ENCODE data around the gene TOP2B.

Gene TOP2B

DNA sequence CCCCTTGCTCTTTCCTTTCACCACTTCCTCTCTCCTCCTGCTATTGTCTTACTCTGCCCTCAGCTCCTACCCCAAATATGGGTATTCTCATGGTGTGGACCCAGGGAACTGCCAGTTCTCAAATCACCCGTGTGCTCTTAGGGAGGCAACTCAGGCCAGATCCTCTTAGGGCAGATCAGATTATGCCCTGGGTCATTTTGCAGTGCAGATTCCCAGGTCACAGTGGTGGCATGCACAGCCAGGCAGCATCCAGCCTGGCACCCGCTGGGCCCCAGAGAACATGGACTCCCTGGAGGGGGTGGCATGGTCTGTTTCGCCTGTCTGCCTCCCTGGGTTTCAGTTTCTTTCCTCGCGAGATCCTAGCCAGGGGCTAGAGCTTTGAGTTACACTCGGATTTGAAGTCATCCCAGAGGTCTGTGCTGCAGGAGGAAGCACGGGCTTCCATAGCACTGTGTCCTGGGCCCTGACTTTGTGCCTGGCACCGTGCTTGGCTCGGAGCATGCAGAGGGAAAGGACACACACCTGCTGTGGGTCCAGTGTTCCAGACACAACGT lies 96.1 kb downstream of the TOP2B start:
- H3K27me3 ChIP-seq (ENCODE audit: insufficient read depth, low read length): no peaks in the 10 kb centered on the region

DNA sequence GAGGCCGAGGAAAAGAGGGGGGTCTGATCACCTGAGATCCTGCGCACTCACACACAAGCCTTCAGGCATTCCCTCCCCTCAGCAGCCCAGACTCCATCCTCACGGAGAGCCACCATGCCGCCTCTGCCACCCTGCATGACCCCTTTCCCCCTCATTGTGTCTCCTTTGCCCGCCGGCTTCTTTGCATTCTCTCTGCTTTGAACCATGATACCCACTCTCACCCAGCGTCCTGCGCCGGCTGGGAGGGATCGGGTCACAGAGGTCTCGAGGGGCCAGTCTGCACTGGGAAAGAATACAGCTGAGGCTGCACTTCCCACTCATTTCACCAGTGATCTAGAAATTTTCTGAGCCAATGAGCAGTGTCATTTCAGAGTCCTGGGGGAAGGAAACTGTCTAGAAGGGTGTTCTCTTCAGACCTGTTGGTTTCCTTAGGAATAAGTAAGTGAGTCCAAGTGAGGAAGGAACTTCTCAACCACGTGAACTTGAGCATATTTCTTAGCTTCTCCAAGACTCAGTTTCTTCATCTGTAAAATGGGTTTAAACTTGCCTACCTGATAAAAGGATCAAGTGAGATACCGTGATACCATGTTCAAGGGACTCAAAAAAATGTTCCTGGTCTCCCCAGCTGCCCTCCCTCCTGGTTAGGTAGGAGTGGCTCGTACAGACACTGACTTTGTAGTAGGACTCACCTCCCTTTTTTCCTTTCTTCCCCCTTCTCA lies 96.7 kb downstream of the TOP2B start:
- H3K4me1 ChIP-seq (ENCODE audit: insufficient read depth, low read length): no peaks in the 10 kb centered on the region
- WGBS: 95% methylated on average over 14 of the region's 14 CpGs
- H3K27ac ChIP-seq (ENCODE audit: low read depth, low read length): no peak overlapping the region
- H3K4me3 ChIP-seq (ENCODE audit: low read length): no peak overlapping the region
- no peaks in the 10 kb centered on the region for H3K9me3 ChIP-seq (ENCODE audit: insufficient read depth, low read depth, low read length)
- H3K9ac ChIP-seq (ENCODE audit: low read depth, low read length): no peak overlapping the region
- H3K27me3 ChIP-seq (ENCODE audit: insufficient read depth, low read length): no peaks in the 10 kb centered on the region
- H3K36me3 ChIP-seq (ENCODE audit: insufficient read depth, low read length): no peaks in the 10 kb centered on the region

More for the DNA sequence above, 96.1 kb downstream of the TOP2B start:
- H3K27ac ChIP-seq (ENCODE audit: low read depth, low read length): no peak overlapping the region
- no peak overlapping the region for H3K4me3 ChIP-seq (ENCODE audit: low read length)
- H3K4me1 ChIP-seq (ENCODE audit: insufficient read depth, low read length): peaks cover 5% of the 10 kb centered on the region; the same call in 1 of the 2 replicates
- no peak overlapping the region for H3K9ac ChIP-seq (ENCODE audit: low read depth, low read length)
- no peaks in the 10 kb centered on the region for H3K9me3 ChIP-seq (ENCODE audit: insufficient read depth, low read depth, low read length)
- WGBS: 95% methylated on average over 10 of the region's 10 CpGs
- no peaks in the 10 kb centered on the region for H3K36me3 ChIP-seq (ENCODE audit: insufficient read depth, low read length)

DNA sequence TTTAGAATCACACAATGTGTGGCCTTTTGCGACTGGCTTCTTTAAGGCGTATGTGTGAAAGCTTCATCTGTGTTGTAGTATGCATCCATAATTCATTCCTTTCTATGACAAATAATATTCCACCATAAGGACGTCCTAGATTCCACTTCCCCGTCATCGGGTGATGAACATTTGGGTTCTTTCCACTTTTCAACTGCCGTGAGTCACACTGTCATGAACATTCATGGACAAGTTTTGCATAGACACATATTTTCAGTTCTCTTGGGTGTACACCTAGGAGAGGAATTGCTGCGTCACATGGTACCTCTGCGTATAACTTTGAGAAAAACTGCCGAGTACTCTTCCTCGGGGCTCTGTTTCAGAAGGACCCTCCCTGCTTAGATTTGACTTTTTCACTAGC lies 97.3 kb downstream of the TOP2B start:
- Histone ChIP-seq H3K27me3 (ENCODE audit: insufficient read depth, low read length) (no peaks in the 10 kb centered on the region), H3K9ac (ENCODE audit: low read depth, low read length) (no peak overlapping the region), H3K4me3 (ENCODE audit: low read length) (no peak overlapping the region), H3K9me3 (ENCODE audit: insufficient read depth, low read depth, low read length) (no peaks in the 10 kb centered on the region), H3K4me1 (ENCODE audit: insufficient read depth, low read length) (no peaks in the 10 kb centered on the region), H3K36me3 (ENCODE audit: insufficient read depth, low read length) (no peaks in the 10 kb centered on the region), H3K27ac (ENCODE audit: low read depth, low read length) (no peak overlapping the region)
- WGBS: 79% methylated on average over 8 of the region's 10 CpGs

DNA sequence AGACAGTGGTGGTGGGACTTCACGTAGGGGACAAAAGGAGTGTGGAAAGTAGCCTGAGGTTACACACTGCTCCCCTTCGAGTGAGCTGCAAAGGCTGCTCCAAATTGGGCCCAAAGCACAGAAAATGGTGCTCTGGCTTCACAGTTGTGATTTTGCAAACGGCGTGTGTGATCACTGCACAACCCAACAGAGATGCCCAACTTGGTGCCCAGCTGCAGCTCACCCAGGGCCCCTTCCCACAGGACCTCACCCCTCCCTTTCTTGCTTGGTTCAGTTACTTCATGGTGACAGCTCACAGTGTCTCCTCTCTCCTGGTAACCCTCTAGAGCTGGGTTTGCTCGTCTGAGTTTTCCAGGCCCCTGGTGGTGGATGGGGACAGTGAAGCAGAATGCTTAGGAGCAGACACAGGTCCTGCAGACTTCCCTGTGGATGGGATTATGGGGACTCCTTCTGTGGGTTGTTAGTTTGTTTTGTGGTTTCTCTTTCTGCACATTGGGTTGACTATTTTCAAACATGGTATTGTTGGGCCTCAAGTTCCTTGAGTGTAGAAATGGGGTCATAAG lies 98.3 kb downstream of the TOP2B start:
- no peaks in the 10 kb centered on the region for H3K9me3 ChIP-seq (ENCODE audit: insufficient read depth, low read depth, low read length)
- H3K27ac ChIP-seq (ENCODE audit: low read depth, low read length): no peak overlapping the region
- no peak overlapping the region for H3K4me3 ChIP-seq (ENCODE audit: low read length)
- 87% methylated on average over 5 of the region's 5 CpGs for WGBS
- H3K36me3 ChIP-seq (ENCODE audit: insufficient read depth, low read length): no peaks in the 10 kb centered on the region
- no peak overlapping the region for H3K9ac ChIP-seq (ENCODE audit: low read depth, low read length)
- H3K4me1 ChIP-seq (ENCODE audit: insufficient read depth, low read length): no peaks in the 10 kb centered on the region
- H3K27me3 ChIP-seq (ENCODE audit: insufficient read depth, low read length): no peaks in the 10 kb centered on the region

DNA sequence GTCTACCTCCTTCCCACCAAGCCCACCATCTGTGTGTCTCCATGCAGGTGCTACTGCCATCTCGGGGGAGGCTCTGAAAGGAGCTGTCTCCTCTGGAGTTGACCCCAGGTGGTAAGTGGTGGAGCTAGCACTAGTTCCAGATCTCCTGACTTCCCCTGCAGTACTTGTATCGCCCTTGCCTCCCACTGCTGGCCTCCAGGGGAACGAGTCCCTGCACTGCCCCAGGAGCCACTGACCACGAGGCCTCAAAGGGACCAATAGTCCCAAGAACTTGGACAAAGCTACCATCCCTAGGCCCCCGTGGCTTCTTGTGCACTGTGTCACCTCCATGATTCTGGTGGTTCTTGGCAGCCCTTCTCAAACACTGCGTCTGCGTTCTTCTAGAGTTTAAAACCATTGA lies 98.9 kb downstream of the TOP2B start:
- H3K27me3 ChIP-seq (ENCODE audit: insufficient read depth, low read length): no peaks in the 10 kb centered on the region
- WGBS: 92% methylated on average over 7 of the region's 7 CpGs
- no peak overlapping the region for H3K27ac ChIP-seq (ENCODE audit: low read depth, low read length)
- H3K36me3 ChIP-seq (ENCODE audit: insufficient read depth, low read length): no peaks in the 10 kb centered on the region
- no peaks in the 10 kb centered on the region for H3K9me3 ChIP-seq (ENCODE audit: insufficient read depth, low read depth, low read length)
- no peak overlapping the region for H3K4me3 ChIP-seq (ENCODE audit: low read length)
- no peak overlapping the region for H3K9ac ChIP-seq (ENCODE audit: low read depth, low read length)
- H3K4me1 ChIP-seq (ENCODE audit: insufficient read depth, low read length): no peaks in the 10 kb centered on the region

DNA sequence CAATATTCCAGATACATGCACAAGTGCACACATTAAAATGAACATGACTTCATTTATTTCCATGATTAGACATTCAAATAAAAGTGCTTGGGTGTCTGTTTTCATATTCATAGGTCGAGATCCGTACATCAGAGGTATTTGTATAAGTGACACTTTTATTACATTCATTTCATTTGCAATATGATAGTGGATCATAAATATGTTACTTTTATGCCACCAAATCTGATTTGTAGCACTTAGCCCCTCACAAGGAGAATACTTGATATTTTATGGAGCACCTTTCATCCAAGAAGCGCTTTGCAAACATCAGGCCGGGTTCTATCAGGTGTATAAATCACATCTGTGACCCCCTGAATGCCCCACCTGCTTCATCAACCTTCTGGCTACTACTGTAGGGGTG lies 100.6 kb downstream of the TOP2B start:
- H3K4me3 ChIP-seq (ENCODE audit: low read length): no peak overlapping the region
- WGBS: 100% methylated on average over 2 of the region's 4 CpGs
- no peak overlapping the region for H3K27ac ChIP-seq (ENCODE audit: low read depth, low read length)
- no peaks in the 10 kb centered on the region for H3K9me3 ChIP-seq (ENCODE audit: insufficient read depth, low read depth, low read length)
- no peaks in the 10 kb centered on the region for H3K27me3 ChIP-seq (ENCODE audit: insufficient read depth, low read length)
- no peaks in the 10 kb centered on the region for H3K36me3 ChIP-seq (ENCODE audit: insufficient read depth, low read length)
- no peaks in the 10 kb centered on the region for H3K4me1 ChIP-seq (ENCODE audit: insufficient read depth, low read length)
- H3K9ac ChIP-seq (ENCODE audit: low read depth, low read length): no peak overlapping the region

DNA sequence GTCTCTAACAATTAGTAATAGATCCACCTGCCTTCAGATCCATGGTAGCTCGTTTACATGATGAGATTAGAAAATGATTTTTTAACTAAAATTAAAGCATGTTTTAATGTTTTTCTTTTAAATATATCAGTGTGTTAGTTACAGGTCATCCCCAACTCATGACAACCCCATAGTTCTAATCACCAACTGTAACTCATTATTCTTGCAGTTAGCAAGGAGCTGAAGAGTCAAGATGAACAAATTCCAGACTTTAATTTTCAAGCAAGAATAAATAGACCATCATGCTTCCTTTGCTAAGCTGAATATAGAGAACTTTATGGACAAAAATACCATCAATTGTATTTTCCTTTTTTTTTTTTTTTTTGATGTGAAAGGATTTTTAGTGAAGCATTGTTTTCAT lies 101.1 kb downstream of the TOP2B start:
- no peak overlapping the region for H3K9ac ChIP-seq (ENCODE audit: low read depth, low read length)
- H3K36me3 ChIP-seq (ENCODE audit: insufficient read depth, low read length): no peaks in the 10 kb centered on the region
- H3K9me3 ChIP-seq (ENCODE audit: insufficient read depth, low read depth, low read length): no peaks in the 10 kb centered on the region
- no peak overlapping the region for H3K4me3 ChIP-seq (ENCODE audit: low read length)
- no peak overlapping the region for H3K27ac ChIP-seq (ENCODE audit: low read depth, low read length)
- no peaks in the 10 kb centered on the region for H3K4me1 ChIP-seq (ENCODE audit: insufficient read depth, low read length)
- H3K27me3 ChIP-seq (ENCODE audit: insufficient read depth, low read length): no peaks in the 10 kb centered on the region
- no CpG with 5 or more reads among the region's 1 CpG for WGBS

DNA sequence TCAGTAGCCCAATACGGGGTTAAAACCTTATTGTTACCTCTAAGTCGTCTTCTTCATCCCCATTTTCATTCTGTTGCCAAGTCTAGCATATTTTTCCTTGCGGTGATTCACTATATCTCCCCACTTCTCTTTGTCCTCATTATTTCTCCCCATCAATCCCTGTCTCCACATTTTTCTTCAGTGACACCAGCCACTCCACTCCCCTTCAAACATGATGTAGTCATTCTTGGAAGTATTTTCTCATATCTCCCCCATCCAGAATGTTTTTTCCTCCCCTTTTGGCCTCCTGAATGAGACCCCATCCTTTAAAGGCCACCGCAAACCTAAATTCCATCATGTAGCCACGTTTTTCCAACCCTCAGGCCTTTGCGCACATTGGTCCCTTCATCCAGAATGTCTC lies 105.9 kb downstream of the TOP2B start:
- no peak overlapping the region for H3K4me3 ChIP-seq (ENCODE audit: low read length)
- WGBS: 93% methylated on average over 6 of the region's 6 CpGs
- H3K9me3 ChIP-seq (ENCODE audit: insufficient read depth, low read depth, low read length): no peaks in the 10 kb centered on the region
- H3K27ac ChIP-seq (ENCODE audit: low read depth, low read length): no peak overlapping the region
- no peak overlapping the region for H3K9ac ChIP-seq (ENCODE audit: low read depth, low read length)
- no peaks in the 10 kb centered on the region for H3K27me3 ChIP-seq (ENCODE audit: insufficient read depth, low read length)
- no peaks in the 10 kb centered on the region for H3K36me3 ChIP-seq (ENCODE audit: insufficient read depth, low read length)
- H3K4me1 ChIP-seq (ENCODE audit: insufficient read depth, low read length): no peaks in the 10 kb centered on the region

DNA sequence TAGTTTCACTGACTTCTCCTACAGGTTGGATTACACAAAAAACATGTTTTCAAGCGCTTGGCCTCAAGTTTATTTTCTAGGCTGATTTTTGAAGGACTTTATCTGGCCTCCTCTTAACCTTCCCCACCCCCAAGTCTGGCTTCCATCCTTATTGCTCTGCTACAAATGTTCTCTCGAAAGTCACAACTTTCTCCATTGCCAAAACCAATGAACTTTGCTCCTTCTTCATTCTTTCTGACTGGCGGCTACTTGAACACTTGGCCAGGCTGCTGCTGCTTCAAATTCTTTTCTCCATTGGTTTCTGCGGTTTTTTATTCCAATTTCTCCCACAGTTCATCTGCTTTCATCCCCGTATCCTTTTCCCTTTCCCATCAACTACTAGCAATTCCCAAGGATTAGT lies 106.6 kb downstream of the TOP2B start:
- no peaks in the 10 kb centered on the region for H3K36me3 ChIP-seq (ENCODE audit: insufficient read depth, low read length)
- no peaks in the 10 kb centered on the region for H3K4me1 ChIP-seq (ENCODE audit: insufficient read depth, low read length)
- no peak overlapping the region for H3K27ac ChIP-seq (ENCODE audit: low read depth, low read length)
- 93% methylated on average over 5 of the region's 5 CpGs for WGBS
- no peak overlapping the region for H3K4me3 ChIP-seq (ENCODE audit: low read length)
- no peaks in the 10 kb centered on the region for H3K9me3 ChIP-seq (ENCODE audit: insufficient read depth, low read depth, low read length)
- no peak overlapping the region for H3K9ac ChIP-seq (ENCODE audit: low read depth, low read length)
- H3K27me3 ChIP-seq (ENCODE audit: insufficient read depth, low read length): no peaks in the 10 kb centered on the region

DNA sequence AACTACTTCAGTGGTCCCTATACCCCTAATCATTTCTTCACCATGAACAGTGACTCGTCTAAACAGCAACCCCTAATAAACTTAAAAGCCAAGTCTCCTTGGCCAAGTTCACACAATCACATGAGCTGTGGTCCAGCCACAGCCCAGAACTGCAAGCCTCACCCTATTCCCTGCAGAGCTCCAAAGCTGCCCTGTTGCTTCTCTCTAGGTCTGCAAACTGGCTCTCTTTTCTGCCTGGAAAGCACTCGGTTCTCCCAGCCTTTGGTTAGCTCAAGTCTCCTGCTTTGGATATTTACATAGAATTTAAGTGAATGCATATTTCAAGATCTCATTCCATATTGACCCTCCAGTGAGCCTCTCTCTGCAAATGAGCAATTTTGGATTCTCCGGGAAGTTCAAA lies 107.0 kb downstream of the TOP2B start:
- Histone ChIP-seq H3K4me1 (ENCODE audit: insufficient read depth, low read length) (no peaks in the 10 kb centered on the region), H3K27me3 (ENCODE audit: insufficient read depth, low read length) (no peaks in the 10 kb centered on the region), H3K27ac (ENCODE audit: low read depth, low read length) (no peak overlapping the region), H3K36me3 (ENCODE audit: insufficient read depth, low read length) (no peaks in the 10 kb centered on the region), H3K9me3 (ENCODE audit: insufficient read depth, low read depth, low read length) (no peaks in the 10 kb centered on the region), H3K9ac (ENCODE audit: low read depth, low read length) (no peak overlapping the region), H3K4me3 (ENCODE audit: low read length) (no peak overlapping the region)
- WGBS: 98% methylated on average over 3 of the region's 3 CpGs

DNA sequence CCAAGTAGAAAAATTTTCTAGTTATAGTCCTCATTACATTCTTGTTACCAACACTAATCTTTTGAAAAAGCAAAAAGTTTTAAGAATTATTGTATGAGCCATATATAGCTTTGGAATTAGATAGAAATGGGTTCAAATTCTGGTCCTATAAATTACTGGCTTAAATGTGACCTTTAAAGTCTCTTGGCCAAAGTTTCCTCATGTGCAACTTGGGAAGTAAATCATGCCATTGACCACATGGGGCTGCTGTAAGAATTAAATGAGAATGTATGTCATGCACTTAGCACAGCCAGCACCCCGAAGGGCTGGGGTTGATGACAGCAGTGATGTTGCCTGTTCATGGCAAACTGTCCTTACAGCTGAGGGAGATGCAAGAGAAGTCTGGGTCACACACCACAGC lies 108.3 kb downstream of the TOP2B start:
- H3K9me3 ChIP-seq (ENCODE audit: insufficient read depth, low read depth, low read length): no peaks in the 10 kb centered on the region

More for the DNA sequence above, 108.3 kb downstream of the TOP2B start:
- Histone ChIP-seq H3K27me3 (ENCODE audit: insufficient read depth, low read length) (no peaks in the 10 kb centered on the region), H3K4me1 (ENCODE audit: insufficient read depth, low read length) (no peaks in the 10 kb centered on the region), H3K27ac (ENCODE audit: low read depth, low read length) (no peak overlapping the region), H3K36me3 (ENCODE audit: insufficient read depth, low read length) (no peaks in the 10 kb centered on the region), H3K9ac (ENCODE audit: low read depth, low read length) (no peak overlapping the region), H3K4me3 (ENCODE audit: low read length) (no peak overlapping the region)
- 96% methylated on average over 1 of the region's 1 CpG for WGBS
